NCI-H1694 (cell line): Measurements from ENCODE around the gene SLC44A4.
"Not testable (repeated sequence)": the region's sequence is repeated elsewhere in the genome, so short reads cannot be mapped to it uniquely, and the experiment has no call there.

ENCODE experiments used
- DNase-seq: peaks from one replicate; lab custom pipeline; 2025; lab: John Stamatoyannopoulos, UW

SLC44A4 gene

DNA sequence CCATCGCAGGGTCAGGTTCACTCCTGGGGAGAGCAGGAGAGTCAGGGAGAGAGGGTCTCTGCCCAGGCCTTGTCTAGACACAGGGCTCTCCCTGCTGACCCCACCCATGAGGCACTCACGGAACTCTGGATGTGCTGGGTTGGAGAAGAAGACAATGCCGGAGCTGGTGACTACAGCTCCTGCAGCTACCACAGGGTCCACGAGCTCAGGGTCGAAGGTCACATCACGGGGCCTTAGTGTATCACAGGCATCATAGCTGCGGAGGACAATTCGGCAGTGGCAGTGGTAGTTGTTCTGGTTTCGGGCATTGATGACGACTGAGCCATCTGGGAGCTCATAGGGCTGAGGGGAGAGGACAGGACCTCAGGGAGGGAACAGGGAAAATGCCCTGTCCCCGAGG is 18.9 kb downstream of the SLC44A4 start:
- no peak for DNase-seq

DNA sequence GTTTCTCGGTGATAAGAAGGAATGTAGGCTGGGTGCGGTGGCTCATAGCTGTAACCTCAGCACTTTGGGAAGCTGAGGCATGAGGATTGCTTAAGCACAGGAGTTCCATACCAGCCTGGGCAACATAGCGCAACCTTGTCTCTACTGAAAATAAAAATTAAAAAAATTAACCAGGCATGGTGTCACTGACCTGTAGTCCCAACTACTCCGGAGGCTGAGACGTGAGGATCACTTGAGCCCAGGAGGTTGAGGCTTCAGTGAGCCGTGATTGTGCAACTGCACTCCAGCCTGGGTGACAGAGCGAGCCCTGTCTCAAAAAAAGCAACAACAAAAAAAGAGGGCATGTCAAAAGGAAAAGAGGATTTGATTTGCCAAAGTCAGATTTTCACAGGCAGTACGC is 20.1 kb downstream of the SLC44A4 start:
- no peak for DNase-seq

DNA sequence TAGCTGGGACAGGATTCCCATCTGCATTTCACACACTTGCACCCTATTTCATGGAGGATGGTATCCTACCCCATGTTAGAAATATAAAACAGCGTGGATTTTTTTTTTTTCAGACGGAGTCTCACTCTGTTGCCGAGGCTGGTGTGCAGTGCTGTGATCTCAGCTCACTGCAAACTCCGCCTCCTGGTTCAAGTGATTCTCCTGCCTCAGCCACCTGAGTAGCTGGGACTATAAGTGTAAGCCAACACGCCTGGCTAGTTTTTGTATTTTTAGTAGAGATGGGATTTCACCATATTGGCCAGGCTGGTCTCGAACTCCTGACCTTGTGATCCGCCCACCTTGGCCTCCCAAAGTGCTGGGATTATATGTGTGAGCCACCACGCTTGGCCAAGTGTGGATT is 21.0 kb downstream of the SLC44A4 start:
- not testable (repeated sequence) for DNase-seq

DNA sequence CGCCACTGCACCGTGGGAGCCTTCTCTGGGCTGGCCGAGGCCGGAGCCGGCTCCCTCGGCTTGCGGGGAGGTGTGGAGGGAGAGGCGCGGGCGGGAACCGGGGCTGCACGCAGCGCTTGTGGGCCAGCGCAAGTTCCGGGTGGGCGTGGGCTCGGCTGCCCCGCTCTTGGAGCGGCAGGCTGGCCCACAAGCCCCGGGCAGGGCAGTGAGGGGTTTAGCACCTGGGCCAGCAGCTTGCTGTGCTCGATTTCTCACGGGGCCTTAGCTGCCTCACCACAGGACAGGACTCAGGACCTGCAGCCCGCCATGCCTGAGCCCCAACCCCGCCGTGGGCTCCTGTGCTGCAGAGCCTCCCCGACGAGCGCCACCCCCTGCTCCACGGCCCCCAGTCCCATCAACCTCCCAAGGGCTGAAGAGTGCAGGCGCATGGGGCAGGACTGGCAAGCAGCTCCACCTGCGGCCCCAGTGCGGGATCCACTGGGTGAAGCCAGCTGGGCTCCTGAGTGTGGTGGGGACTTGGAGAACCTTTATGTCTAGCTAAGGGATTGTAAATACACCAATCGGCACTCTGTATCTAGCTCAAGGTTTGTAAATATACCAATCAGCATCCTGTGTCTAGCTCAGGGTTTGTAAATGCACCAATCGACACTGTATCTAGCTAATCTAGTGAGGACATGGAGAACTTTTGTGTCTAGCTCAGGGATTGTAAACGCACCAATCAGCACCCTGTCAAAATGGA is 26.6 kb downstream of the SLC44A4 start:
- DNase-seq = not testable (repeated sequence)

DNA sequence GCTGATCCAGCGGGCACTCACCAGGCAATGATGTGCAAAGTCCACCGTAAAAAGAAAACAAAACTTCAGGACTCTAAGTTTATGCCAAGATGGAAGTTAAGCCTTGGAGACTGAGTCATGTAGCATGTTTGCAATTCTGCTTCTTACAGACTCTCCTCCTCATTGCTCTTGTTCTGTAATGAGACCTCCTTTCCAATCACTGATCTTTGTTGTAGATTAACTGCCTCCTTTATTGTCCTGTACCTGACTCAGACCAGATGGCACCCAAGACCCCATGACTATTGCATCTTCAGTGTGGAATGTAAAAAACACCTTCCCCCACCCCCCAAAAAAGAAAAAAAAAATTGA is 27.3 kb downstream of the SLC44A4 start:
- DNase-seq = no peak

DNA sequence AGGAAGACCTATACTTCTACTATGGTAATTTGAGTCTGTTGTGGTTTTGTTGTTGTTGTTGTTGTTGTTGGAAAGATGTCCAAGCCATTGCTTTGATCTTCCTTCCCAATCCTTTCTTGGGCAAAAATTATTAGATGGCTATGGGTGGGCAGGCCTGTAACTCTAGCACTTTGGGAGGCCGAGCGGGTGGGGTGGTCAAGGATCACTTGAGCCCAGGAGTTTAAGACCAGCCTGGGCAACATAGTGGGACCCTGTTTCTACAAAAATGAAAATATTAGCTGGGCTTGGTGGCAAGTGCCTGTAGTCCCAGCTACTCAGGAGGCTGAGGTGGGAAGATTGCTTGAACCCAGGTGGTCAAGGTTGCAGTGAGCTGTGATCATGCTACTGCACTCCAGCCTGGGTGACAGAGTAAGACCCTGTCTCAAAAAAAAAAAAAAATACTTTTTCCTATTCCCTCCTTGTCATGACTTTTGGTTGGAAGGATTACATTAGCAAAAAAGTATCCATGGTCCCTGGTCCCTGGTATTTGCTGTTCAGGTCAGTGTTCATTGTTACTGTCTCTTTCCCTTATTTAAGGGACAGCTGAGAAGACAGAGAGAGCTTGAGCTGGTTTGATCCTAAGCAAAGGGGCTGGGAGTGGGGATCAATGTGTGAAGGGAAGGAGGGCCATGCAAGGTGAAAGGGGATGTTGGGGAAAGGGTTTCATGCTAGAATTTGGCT is 27.9 kb downstream of the SLC44A4 start:
- DNase-seq = no peak

DNA sequence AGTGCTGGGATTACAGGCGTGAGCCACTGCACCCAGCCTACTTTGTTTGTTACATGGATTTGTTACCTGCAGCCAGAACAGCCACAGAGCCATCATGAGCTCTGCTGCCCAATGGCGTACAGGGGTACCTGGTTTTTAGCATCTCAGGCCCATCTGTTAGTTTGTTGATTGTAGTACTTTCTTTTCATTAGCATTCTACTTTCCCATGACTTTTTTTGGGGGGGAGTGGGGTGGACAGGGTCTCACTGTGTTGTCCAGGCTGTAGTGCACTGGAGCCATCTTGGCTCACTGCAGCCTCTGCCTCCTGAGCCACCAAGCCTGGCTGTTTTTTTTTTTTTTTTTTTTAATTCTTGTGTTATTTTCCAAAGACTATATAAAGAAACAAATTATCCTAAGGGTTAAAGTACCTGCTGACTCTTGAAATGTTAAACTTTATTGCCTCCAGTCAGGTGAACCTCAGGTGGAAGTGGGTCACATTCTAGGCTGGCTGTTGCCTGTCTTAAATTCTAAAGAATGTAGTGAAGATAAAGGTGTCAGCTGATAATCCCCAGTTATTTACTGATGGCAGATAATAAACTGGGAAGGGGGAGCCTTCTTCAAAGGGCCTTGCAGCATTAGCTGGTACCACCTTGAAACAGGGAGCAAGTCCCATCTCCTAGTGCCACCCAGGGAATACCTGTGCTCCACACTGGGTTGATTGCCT is 31.4 kb downstream of the SLC44A4 start:
- DNase-seq = no peak

DNA sequence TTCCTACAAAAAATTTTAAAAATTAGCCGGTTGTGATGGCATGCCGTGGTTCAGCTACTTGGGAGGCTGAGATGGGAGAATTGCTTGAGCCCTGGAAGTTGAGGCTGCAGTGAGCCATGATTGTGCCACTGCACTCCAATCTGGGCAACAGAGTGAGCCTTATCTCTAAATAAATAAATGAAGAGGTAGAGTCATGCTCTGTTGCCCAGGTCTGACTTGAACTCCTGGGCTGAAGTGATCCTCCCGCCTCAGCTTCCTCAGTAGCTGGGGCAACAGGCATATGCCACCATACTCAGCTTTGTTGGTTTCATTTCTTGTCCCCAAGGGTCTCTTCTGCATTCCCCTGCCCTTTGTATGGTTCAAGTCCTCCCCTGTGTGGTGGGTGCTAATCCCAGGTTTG is 34.3 kb downstream of the SLC44A4 start:
- DNase-seq = no peak

DNA sequence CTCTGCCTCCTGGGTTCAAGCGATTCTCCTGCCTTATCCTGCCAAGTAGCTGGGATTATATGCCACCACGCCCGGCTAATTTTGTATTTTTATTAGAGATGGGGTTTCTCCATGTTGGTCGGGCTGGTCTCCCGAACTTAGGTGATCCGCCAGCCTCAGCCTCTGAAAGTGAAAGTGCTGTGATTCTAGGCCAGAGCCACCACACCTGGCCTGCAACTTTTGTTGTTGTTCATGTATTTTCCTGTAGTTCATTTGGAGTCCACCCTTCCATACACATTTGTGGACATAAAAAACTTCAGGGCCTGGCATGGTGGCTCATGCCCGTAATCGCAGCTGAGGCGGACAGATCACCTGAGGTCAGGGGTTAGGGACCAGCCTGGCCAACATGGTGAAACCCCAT is 36.7 kb downstream of the SLC44A4 start:
- no peak for DNase-seq

DNA sequence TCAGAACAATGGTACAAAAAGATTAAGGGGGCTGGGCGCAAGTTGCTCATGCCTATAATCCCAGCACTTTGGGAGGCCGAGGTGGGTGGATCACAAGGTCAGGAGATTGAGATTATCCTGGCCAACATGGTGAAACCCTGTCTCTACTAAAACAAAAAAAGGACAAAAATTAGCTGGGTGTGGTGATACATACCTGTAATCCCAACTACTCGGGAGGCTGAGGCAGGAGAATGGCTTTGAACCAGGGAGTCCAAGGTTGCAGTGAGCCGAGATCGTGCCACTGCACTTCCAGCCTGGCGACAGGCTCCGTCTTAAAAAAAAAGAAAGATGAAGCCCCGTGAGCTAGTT is 39.0 kb downstream of the SLC44A4 start:
- not testable (repeated sequence) for DNase-seq

DNA sequence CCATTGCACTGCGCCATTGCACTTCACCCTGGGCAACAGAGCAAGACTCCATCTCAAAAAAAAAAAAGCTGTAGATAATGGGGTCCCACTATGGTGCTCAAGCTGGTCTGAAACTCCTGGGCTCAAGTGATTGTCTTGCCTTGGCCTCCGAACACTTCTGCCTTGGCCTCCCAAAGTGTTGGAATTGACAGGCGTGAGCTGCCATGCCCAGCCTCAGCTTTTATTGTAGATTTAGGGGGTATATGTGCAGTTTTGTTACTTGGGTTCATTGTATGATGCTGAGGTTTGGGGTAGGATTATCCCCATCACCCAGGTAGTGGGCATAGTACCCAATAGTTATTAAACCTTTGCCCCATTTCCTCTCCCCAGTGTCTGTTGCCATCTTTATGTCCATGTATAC is 39.8 kb downstream of the SLC44A4 start:
- DNase-seq = no peak

DNA sequence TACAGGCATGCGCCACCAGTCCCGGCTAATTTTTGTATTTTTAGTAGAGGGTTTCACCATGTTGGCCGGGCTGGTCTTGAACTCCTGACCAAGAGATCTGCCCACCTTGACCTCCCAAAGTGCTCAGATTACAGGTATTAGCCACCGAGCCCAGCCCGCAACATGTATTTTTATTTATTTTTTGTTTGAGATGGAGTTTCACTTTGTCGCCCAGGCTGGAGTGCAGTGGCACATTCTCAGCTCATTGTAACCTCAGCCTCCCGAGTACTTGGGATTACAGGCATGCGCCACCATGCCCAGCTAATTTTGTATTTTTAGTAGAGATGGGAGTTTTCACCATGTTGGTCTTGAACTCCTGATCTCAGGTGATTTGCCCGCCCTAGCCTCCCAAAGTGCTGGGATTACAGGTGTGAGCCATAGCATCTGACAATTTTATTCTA is 40.7 kb downstream of the SLC44A4 start:
- not testable (repeated sequence) for DNase-seq

DNA sequence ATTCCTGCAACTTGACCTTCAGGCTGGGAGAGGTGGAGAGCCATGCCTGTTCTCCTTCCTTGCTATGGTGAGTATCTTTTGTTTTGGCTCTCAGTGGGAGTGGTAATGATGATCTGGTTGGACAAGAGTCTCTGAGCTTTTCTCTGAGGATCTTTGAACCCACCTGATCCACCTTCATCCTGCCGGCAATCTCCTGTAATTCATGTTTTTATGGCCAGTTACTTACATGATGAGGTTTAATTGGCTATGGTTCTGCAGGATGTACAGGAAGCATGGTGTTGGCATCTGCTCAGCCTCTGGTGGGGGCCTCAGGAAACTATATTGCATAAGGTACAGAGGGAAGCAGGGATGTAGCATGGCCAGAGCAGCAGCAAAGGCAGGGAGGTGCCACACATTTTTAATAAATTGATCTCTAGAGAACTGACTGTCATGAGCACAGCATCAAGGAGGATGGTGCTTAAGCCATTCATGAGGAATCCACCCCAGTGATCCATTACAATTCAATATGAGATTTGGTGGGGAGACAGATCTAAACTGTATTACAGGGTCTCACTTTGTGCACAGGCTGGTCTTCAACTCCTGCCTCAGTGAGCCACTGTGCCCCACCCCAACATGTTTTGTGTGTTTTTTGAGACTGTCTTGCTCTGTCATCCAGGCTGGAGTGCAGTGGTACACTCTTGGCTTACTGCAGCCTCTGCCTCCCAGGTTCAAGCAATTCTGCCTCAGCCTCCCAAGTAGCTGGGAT is 41.3 kb downstream of the SLC44A4 start:
- DNase-seq = no peak

DNA sequence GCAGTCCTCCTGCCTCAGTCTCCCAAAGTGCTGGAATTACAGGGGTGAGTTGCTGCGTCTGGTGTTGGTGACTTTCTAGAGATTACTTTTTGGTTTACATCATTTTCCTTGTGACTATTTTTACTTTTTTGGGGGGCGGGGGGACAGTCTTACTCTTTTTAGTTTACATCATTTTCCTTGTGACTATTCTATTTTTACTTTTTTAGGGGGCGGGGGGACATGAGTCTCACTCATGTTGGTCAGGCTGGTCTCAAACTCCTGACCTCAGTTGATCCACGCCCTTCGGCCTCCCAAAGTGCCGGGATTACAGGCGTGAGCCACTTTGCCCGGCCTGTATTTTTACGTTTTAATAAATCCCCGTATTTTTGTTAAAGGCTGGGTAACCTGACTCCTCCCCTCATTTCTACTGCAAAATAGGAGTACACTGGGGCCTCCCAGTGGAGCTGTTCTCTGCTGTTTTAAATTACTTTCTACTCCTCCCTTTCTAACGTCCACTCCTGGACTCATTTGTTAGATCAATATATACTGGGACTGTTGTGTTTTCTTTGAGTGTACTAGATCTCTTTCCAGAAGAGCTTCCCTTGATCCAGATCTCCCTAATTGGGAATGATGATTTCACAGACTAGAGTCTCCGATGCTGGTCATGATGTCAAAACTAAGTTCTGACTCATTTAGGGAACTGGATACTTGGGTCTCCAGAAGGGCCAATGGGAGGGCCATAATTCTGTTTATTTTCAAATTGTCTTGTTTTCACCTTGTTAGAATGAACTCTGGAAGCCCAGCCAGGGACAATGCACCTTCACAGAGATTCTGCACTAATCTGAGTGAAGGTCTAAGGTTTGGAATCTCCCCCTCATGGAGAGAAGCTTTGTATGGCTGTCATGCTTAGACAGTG is 42.1 kb downstream of the SLC44A4 start:
- no peak for DNase-seq

DNA sequence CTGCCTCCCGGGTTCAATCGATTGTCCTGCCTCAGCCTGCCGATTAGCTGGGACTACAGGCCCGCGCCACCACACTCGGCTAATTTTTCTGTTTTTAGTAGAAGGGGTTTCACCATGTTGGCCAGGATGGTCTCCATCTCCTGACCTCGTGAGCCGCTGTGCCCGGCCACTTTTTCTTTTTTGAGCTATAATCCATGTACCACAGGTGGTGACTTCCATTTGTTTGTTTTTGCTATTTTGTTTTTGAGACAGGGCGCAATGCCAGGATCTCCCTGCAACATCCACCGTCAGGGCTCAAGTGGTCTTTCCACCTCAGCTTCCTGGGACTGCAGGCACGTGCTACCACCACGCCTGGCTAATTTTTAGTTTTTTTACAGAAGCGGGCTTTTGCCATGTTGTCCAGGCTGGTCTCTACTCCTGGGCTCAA is 42.7 kb downstream of the SLC44A4 start:
- no peak for DNase-seq

DNA sequence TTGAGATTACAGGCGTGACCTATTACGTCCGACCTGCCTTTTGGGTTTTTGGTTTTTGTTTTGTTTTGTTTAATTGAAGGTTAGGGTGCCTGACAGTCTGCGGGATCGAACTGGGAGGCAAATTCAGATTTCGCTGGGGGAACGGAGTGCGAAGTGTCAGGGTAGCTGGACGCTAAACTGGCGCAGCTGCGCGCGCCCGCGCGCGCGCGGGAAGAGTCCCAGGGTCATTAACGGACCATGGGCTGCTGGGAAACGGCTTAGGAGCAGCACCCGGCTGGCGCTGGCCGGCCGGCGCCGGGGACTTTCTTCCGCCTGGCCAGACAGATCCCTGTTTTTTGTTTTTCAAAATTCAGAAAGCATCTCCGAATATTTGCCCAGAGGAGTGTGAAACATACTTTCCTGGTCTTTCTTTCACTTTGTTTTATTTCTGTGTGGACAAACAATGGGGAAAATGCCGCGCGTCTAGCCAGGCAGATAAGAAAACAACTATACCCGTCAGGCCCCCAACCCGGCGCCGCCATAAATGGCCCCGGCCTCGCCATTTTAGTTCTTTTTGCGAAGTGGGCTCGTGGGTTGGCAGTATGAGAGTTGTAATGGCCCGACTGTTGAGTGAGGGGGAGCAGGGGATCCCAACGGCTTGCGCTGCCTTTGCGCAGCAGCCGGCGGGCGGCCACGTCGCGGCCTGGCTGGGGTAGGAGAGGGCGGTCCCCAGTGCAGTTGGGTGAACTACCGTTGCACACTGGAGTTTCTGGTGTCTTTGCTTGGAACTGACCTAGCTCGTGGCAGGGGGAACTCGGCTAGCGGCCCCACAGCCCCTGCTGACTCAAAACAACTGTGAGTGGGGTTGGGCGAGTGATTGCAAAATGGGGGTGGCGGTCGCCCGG is 44.2 kb downstream of the SLC44A4 start:
- DNase-seq = peak; percentile 57

DNA sequence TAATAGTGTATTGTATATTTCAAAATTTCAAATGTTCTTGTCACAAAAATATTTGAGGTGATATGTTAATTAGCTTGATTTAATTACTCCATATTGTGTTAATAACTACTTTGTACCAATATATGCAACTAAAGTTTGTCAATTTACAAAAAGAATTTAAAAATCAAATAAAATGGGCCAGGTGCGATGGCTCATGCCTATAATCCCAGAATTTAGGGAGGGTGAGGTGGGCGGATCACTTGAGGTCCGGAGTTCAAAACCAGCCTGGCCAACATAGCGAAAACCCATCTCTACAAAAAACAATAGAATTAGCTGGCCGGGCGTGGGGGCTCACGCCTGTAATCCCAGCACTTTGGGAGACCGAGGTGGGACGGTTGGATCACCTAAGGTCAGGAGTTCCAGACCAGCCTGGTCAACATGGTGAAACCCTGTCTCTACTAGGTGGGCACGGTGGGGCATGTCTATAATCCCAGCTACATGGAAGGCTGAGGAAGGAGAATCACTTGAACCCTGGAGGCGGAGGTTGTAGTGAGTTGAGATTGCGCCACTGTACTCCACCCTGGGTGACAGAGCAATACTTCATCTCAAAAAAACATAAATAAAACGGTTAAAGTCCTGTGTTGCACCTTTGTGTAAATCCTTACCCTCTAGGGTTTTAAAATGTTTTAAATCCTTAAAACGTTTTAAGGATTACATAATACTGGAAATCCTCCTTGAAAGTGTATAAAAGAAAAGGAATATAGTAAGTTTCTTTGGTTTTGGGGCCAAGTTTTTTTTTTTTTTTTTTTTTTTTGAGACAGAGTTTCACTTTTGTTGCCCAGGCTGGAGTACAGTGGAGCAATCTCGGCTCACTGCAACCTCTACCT is 47.2 kb downstream of the SLC44A4 start:
- no peak for DNase-seq

DNA sequence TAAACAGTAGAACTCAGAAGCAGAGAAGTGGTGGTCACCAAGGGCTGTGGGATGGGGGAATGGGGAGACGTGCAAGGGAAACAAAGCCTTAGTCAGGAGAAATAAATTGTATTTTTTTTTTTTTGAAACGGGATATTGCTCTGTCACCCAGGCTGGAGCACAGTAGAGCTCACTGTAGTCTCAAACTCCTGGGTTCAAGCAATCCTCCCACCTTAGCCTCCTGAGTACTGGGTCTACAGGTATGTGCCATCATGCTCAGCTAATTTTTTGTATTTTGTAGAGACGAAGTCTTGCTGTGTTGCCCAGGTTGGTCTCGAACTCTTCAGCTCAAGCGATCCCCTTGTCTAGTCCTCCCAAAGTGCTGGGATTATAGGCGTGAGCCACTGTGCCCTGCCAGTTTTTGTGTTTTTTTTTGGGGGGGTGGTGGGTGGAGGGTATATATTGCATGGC is 47.9 kb downstream of the SLC44A4 start:
- no peak for DNase-seq

DNA sequence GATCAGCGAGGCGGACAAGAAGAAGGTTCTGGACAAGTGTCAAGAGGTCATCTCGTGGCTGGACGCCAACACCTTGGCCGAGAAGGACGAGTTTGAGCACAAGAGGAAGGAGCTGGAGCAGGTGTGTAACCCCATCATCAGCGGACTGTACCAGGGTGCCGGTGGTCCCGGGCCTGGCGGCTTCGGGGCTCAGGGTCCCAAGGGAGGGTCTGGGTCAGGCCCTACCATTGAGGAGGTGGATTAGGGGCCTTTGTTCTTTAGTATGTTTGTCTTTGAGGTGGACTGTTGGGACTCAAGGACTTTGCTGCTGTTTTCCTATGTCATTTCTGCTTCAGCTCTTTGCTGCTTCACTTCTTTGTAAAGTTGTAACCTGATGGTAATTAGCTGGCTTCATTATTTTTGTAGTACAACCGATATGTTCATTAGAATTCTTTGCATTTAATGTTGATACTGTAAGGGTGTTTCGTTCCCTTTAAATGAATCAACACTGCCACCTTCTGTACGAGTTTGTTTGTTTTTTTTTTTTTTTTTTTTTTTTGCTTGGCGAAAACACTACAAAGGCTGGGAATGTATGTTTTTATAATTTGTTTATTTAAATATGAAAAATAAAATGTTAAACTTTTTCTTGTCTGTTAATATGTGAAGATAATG is 49.0 kb downstream of the SLC44A4 start:
- DNase-seq = peak; percentile 34
